Heart right ventricle (tissue), 16 donors: ENCODE data around the gene NCKAP5L. TPM values are rescaled to one million over a fixed set of nuclear protein-coding genes. Genes with fewer than 3 reads are reported as not detected.

ENCODE experiments used
- ATAC-seq, 8 donors: fragments of 200-7000 bp; cut with Tn5 transposase; one replicate each; pipeline ENCODE4 v1.9.1; 2020; ENCODE audit warnings: mild to moderate bottlenecking in 8 of 8, moderate library complexity in 8 of 8, moderate number of reproducible peaks in 1 of 8
- DNase-seq, 2 donors: peaks; one replicate each; pipeline ENCODE4 v3.0.0-alpha.2; 2020
- H3K27ac ChIP-seq, 10 donors: fragments of 200-600 bp; sonication (generic) in 2 of 10; one replicate each; pipeline versions ENCODE4 v1.5.0 to v1.8.0; 2020 to 2022; ENCODE audit warnings: mild to moderate bottlenecking in 3 of 10
- H3K27me3 ChIP-seq, 7 donors: fragments of 200-600 bp; one replicate each; pipeline ENCODE4 v1.8.0; 2021 to 2022; ENCODE audit warnings: mild to moderate bottlenecking in 2 of 7
- H3K36me3 ChIP-seq, 9 donors: fragments of 200-600 bp; sonication (generic) in 1 of 9; one replicate each; pipeline versions ENCODE4 v1.5.0 to v1.8.0; 2020 to 2022; ENCODE audit warnings: mild to moderate bottlenecking in 2 of 9
- H3K4me1 ChIP-seq, 9 donors: fragments of 200-600 bp; sonication (generic) in 1 of 9; one replicate each; pipeline versions ENCODE4 v1.5.0 to v1.8.0; 2020 to 2022; ENCODE audit warnings: mild to moderate bottlenecking in 4 of 9
- H3K4me3 ChIP-seq, 10 donors: fragments of 200-600 bp; sonication (generic) in 2 of 10; one replicate each; pipeline versions ENCODE4 v1.5.0 to v1.8.0; 2020 to 2022; ENCODE audit warnings: mild to moderate bottlenecking in 7 of 10, moderate library complexity in 2 of 10
- H3K9me3 ChIP-seq, 11 donors: fragments of 200-600 bp in 10 of 11; sonication (generic) in 2 of 11; one replicate each; pipeline versions ENCODE4 v1.5.0 to v1.8.0; 2013 to 2022; ENCODE audit warnings: mild to moderate bottlenecking in 2 of 11, control low read depth in 1 of 11, moderate library complexity in 1 of 11
- WGBS, 2 donors: extraction: QIAGEN DNeasy Blood & Tissue Kit; methylation state at CpG; one replicate each; pipeline ENCODE4 v1.1.7; 2013; ENCODE audit warnings: inconsistent platforms in 1 of 2; 5-methylcytosine and 5-hydroxymethylcytosine counted together
- intact Hi-C, 10 donors: fragments of 100-400 bp; cut with DNase I; formaldehyde crosslinking; loops; one replicate each; pipeline versions ENCODE4 v1.11.1 to v1.14.2; 2022
- polyA plus RNA-seq, 2 donors: library from polyadenylated mRNA; stranded (reverse); fragments of 200-250 nt; gene quantifications; one replicate each; pipeline ENCODE4 v1.2.3, GENCODE V29; 2013
- total RNA-seq, 10 donors: library from RNA; stranded (reverse); fragmentation: NEBNext Ultra II Directional in 3 of 10; extraction: Animal tissue kit (Norgen Biotek cat#: 25700) in 3 of 10; gene quantifications; one replicate each; pipeline versions ENCODE4 v1.2.1 to v1.2.4, GENCODE V29; 2021 to 2023
- TF ChIP-seq, protein P1 (sequence below), 9 donors: fragments of 200-600 bp; sonication (generic) in 2 of 9; IDR thresholded peaks; one replicate each; pipeline versions ENCODE4 v1.5.0 to v1.8.0; 2021 to 2022; ENCODE audit warnings: antibody characterized with exemption in 9 of 9, mild to moderate bottlenecking in 5 of 9, moderate library complexity in 1 of 9
- donor health status: Arrhythmogenic right ventricular cardiomyopathy.
- donor health status: ischemic (EF 13 %, LVEDD 7.1; RV severe dilation, severe dysfunction).
- donor health status: healthy with polysubstance abuse.
- donor health status: DM: no; HTN: yes; CAD: no.
- donor health status: DM: no; HTN: no; CAD: no.
- donor health status: ischemic (EF 25% LVEDD 6.9; RV normal size, moderate dysfunction).
- donor health status: ischemic (EF 25% LVEDD 5.7; RV mildly dilated, moderate dysfunction).
- donor health status: healthy.
- donor health status: DM: yes; HTN: yes; CAD: no.
- donor health status: Ischemic cardiomyopathy.
- donor health status: ischemic (EF 35%, LVEDD 5.7; RV mildly dilated, moderate dysfunction).
- donor health status: nonischemic (EF 11% LVEDD 7.7; RV severe dilation, severe dysfunction).
- donor health status: DM: yes; HTN: yes; CAD: no.
- donor health status: PGD.
- donor health status: ischemic (EF 29% LVEDD 5.4; RV normal size, mild dysfunction).
- donor health status: nonischemic (EF 23%, LVEDD 6.1; RV moderate dilation, normal function).

The NCKAP5L gene
- total and polyA plus RNA-seq, 12 donors = 11.6 to 44.6 (median 23.7) TPM

DNA sequence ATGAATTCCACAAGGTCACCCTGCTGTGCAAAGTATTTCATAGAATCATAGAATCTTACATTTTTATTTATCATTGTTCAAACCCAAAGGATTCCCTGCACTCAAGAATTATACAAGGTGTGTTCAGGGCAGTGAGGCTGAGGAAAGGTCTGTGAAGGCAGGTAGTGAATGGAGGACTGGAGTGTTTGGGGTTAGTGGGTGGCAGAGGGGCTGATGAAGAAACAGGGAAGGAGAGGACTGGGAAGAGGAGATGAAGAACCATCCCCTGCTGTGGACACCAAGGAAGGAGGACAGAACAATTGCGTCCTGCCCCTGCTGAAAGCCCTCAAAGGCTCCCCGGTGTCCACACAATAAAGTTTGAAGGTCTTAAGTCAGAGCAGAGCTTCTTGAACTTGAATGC, 25.5 kb upstream of the NCKAP5L start:
- H3K9me3 ChIP-seq = peaks cover 0 to 5% (median 0%) of the 10 kb centered on the region in 11 donors
- intact Hi-C loops = no loop called here
- TF ChIP-seq, protein P1, sequence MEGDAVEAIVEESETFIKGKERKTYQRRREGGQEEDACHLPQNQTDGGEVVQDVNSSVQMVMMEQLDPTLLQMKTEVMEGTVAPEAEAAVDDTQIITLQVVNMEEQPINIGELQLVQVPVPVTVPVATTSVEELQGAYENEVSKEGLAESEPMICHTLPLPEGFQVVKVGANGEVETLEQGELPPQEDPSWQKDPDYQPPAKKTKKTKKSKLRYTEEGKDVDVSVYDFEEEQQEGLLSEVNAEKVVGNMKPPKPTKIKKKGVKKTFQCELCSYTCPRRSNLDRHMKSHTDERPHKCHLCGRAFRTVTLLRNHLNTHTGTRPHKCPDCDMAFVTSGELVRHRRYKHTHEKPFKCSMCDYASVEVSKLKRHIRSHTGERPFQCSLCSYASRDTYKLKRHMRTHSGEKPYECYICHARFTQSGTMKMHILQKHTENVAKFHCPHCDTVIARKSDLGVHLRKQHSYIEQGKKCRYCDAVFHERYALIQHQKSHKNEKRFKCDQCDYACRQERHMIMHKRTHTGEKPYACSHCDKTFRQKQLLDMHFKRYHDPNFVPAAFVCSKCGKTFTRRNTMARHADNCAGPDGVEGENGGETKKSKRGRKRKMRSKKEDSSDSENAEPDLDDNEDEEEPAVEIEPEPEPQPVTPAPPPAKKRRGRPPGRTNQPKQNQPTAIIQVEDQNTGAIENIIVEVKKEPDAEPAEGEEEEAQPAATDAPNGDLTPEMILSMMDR (IDR thresholded peaks at IDR 0.05) = no peak
- no peak for DNase-seq
- H3K27me3 ChIP-seq = peaks cover 0 to 30% (median 13%) of the 10 kb centered on the region in 7 donors
- H3K4me1 ChIP-seq = no peaks in the 10 kb centered on the region
- 78 to 80% methylated on average over 2 of the region's 2 CpGs for WGBS, 2 donors
- no peaks in the 10 kb centered on the region for H3K36me3 ChIP-seq
- no peak overlapping the region for H3K27ac ChIP-seq
- no peak for ATAC-seq
- H3K4me3 ChIP-seq = no peak overlapping the region

DNA sequence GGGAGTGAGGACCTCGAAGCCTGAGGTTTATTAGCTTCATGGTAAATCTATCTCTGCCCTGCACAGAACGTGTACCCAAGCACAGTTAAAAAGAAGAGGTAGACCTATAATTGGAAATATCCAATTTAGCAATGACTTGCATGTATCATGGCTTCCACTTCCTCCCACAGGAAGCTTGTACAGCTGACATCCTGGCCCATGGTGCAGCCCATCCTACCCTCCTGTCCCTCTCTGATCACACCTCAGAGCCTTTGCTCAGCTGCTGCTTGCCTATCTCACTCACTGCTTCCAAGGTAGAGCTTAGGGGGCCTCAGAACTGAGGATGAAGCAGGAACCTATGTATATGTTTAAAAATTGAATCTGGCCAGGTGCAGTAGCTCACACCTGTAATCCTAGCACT, 18.9 kb upstream of the NCKAP5L start:
- Histone ChIP-seq H3K4me1 (peaks cover 3 to 13% (median 9%) of the 10 kb centered on the region in 9 donors), H3K27me3 (peaks cover 0 to 44% (median 16%) of the 10 kb centered on the region in 7 donors), H3K4me3 (no peak overlapping the region), H3K9me3 (no peaks in the 10 kb centered on the region), H3K27ac (no peak overlapping the region), H3K36me3 (no peaks in the 10 kb centered on the region)
- TF ChIP-seq, protein P1 (IDR thresholded peaks at IDR 0.05) = no peak
- 47 to 66% methylated on average over 2 of the region's 2 CpGs for WGBS, 2 donors
- DNase-seq = no peak
- intact Hi-C loops = no loop called here
- ATAC-seq = no peak

DNA sequence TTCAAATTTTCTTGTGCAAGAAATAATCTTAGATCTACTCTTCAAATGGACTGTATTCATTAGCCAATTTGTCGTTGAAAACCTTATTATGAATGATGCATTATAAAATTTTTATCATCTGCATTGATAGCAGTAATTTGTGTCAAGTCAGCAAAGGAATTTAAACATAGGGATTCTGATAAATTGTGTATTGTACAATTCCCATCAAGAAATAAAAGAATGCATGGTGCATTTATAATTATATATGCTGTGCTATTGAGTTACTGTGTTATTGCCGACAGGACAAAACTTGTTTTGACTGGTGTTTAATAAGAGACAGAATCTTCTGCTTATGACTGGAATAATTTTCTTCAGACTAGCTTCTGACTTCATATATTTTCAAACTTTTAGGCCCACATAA, 17.8 kb upstream of the NCKAP5L start:
- ATAC-seq (no peak), DNase-seq (no peak)
- Histone ChIP-seq H3K4me3 (no peak overlapping the region), H3K4me1 (peaks cover 3 to 24% (median 16%) of the 10 kb centered on the region in 9 donors), H3K9me3 (no peaks in the 10 kb centered on the region), H3K27me3 (peaks cover 0 to 44% (median 15%) of the 10 kb centered on the region in 7 donors), H3K27ac (no peak overlapping the region), H3K36me3 (no peaks in the 10 kb centered on the region)
- intact Hi-C loops = no loop called here
- 89 to 93% methylated on average over 2 of the region's 2 CpGs for WGBS, 2 donors
- TF ChIP-seq, protein P1 (IDR thresholded peaks at IDR 0.05) = no peak

DNA sequence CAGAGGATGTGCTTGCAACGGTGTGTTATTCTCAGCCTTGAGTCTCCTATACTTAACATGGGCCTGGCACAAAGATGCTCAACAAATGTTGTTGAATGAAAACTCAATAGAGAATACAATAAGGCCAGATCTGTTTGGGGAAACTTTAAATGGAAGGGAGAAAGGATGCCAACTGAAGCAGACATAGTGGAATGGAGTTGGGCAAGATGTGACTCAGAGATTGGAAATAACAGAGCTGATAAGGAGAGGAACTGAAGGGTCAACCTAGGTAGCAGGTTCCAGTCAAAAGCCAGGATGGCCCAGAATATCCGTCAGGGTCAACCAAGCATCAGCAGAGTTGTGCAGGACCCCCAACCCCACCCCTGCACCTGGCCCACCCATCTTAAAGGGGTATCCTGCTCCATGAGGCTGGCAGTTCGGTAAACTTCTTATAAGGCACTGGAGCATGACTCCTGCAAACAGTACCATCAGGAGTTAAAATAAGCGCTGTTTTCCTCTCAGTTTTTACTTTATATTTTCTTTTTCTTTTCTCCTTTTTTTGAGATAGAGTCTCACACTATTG, 15.7 kb upstream of the NCKAP5L start:
- Histone ChIP-seq H3K36me3 (no peaks in the 10 kb centered on the region), H3K27me3 (peaks cover 0 to 26% (median 8%) of the 10 kb centered on the region in 7 donors), H3K27ac (no peak overlapping the region), H3K4me3 (no peak overlapping the region), H3K4me1 (peaks cover 3 to 24% (median 16%) of the 10 kb centered on the region in 9 donors), H3K9me3 (no peaks in the 10 kb centered on the region)
- intact Hi-C loops = loop anchor here in 2 of 10 donors (2.0 to 5.0 kb wide), 2 partner anchors 15 to 82 kb away; partner anchors contain the start of gene NCKAP5L (in 1 of the 2)
- ATAC-seq (no peak), DNase-seq (no peak)
- 97 to 98% methylated on average over 4 of the region's 4 CpGs for WGBS, 2 donors
- TF ChIP-seq, protein P1 (IDR thresholded peaks at IDR 0.05) = no peak
